H1 (cell line): ENCODE measurements around the gene ABCA5. TPM values are rescaled to one million over a fixed set of nuclear protein-coding genes. Genes with fewer than 3 reads are reported as not detected.

Source experiments
- CTCF ChIA-PET: fragments of 300-600 bp; sonication (Branson Sonifier 250); formaldehyde crosslinking; loops from one replicate; lab custom pipeline; 2021; ENCODE audit not compliant: partially characterized antibody; lab: Charles Lee
- POLR2A ChIA-PET: fragments of 300-600 bp; sonication (Branson Sonifier 250); formaldehyde crosslinking; loops from one replicate; lab custom pipeline; 2021; ENCODE audit warnings: inconsistent platforms; ENCODE audit not compliant: partially characterized antibody; lab: Charles Lee
- DNase-seq, 2 experiments: peaks; one replicate each; pipeline versions ENCODE4 v3.0.0 to v3.0.0-alpha.2; 2010 to 2022; ENCODE audit warnings: low spot score in 2 of 2, low read depth in 1 of 2, mixed read lengths in 1 of 2
- FAIRE-seq: peaks from 2 replicates; lab custom pipeline; 2011; peaks lifted over from hg19 to GRCh38; lab: Jason Lieb, UNC
- H2AFZ ChIP-seq: 2 replicates; pipeline ENCODE4 v1.8.1; 2012; ENCODE audit warnings: low read length, inconsistent platforms
- H2AK5ac ChIP-seq: 2 replicates; pipeline ENCODE4 v1.6.1; 2013; ENCODE audit warnings: low read depth, low read length
- H2BK120ac ChIP-seq: replicated peaks from 2 replicates; pipeline ENCODE3; 2013; ENCODE audit warnings: low read depth, low read length, inconsistent platforms
- H2BK12ac ChIP-seq: 2 replicates; pipeline ENCODE4 v1.6.1; 2013; ENCODE audit warnings: low read depth, low read length
- H2BK15ac ChIP-seq: 2 replicates; pipeline ENCODE4 v1.6.1; 2013; ENCODE audit warnings: low read length
- H2BK20ac ChIP-seq: 2 replicates; pipeline ENCODE4 v1.6.1; 2013; ENCODE audit warnings: low read length
- H2BK5ac ChIP-seq: 2 replicates; pipeline ENCODE4 v1.6.1; 2013; ENCODE audit warnings: low read depth, low read length
- H3K14ac ChIP-seq: 2 replicates; pipeline ENCODE4 v1.6.1; 2013; ENCODE audit warnings: inconsistent platforms; ENCODE audit not compliant: insufficient read length
- H3K18ac ChIP-seq: 2 replicates; pipeline ENCODE4 v1.6.1; 2013; ENCODE audit warnings: low read length; ENCODE audit errors: extremely low read depth
- H3K23ac ChIP-seq: 2 replicates; pipeline ENCODE4 v1.6.1; 2013; ENCODE audit warnings: inconsistent platforms; ENCODE audit not compliant: insufficient read length
- H3K23me2 ChIP-seq: 2 replicates; pipeline ENCODE4 v1.6.1; 2013; ENCODE audit warnings: low read depth, low read length
- H3K27ac ChIP-seq: 2 replicates; pipeline ENCODE4 v1.6.1; 2011; ENCODE audit warnings: low read depth, low read length, inconsistent platforms
- H3K27me3 ChIP-seq, 4 experiments: replicated peaks in 1 of 4; 1 replicate in 1 of 4; 2 replicates in 3 of 4; pipeline versions ENCODE4 v1.6.1 to v1.8.1; 2011 to 2013; ENCODE audit warnings: low read length in 3 of 4, mild to moderate bottlenecking in 3 of 4, inconsistent platforms in 2 of 4, mixed read lengths in 2 of 4, moderate library complexity in 1 of 4; ENCODE audit not compliant: control insufficient read depth in 3 of 4, insufficient read depth in 3 of 4; ENCODE audit errors: extremely low read depth in 1 of 4
- H3K36me3 ChIP-seq, 4 experiments: 2 replicates each; pipeline versions ENCODE4 v1.6.1 to v1.8.1; 2011 to 2013; ENCODE audit warnings: mild to moderate bottlenecking in 4 of 4, low read length in 3 of 4, moderate library complexity in 2 of 4, control low read depth in 1 of 4, inconsistent platforms in 1 of 4; ENCODE audit not compliant: insufficient read depth in 4 of 4, control insufficient read depth in 2 of 4
- H3K4ac ChIP-seq: replicated peaks from 2 replicates; pipeline ENCODE3; 2013; ENCODE audit warnings: low read length, low read depth, mixed read lengths, inconsistent platforms; ENCODE audit not compliant: insufficient read length
- H3K4me1 ChIP-seq, 4 experiments: replicated peaks in 1 of 4; 1 replicate in 1 of 4; 2 replicates in 3 of 4; pipeline versions ENCODE4 v1.6.1 to v1.8.1; 2011 to 2013; ENCODE audit warnings: low read length in 3 of 4, inconsistent platforms in 2 of 4, mixed read lengths in 1 of 4; ENCODE audit not compliant: insufficient read depth in 4 of 4, control insufficient read depth in 3 of 4
- H3K4me2 ChIP-seq, 2 experiments: 2 replicates each; pipeline versions ENCODE4 v1.6.1 to v1.8.1; 2011 to 2013; ENCODE audit warnings: low read depth in 2 of 2, low read length in 2 of 2, control low read depth in 1 of 2, inconsistent platforms in 1 of 2, mild to moderate bottlenecking in 1 of 2; ENCODE audit not compliant: insufficient read depth in 1 of 2
- H3K4me3 ChIP-seq, 4 experiments: fragments of 200-600, 300-600 bp in 1 of 4; sonication (generic), shearing (Covaris generic), sonication (Bioruptor Twin) in 1 of 4; 2 replicates each; pipeline versions ENCODE4 v1.5.1 to v1.8.1; 2011 to 2016; ENCODE audit warnings: low read length in 4 of 4, low read depth in 3 of 4, control low read depth in 2 of 4, inconsistent platforms in 2 of 4, mild to moderate bottlenecking in 2 of 4, mixed read lengths in 1 of 4, moderate library complexity in 1 of 4; ENCODE audit not compliant: insufficient read depth in 2 of 4; ENCODE audit errors: extremely low read depth in 1 of 4
- H3K56ac ChIP-seq: replicated peaks from 2 replicates; pipeline ENCODE3; 2013; ENCODE audit warnings: low read depth, mild to moderate bottlenecking, mixed read lengths, low read length, inconsistent platforms; ENCODE audit not compliant: insufficient read length
- H3K79me1 ChIP-seq: 2 replicates; pipeline ENCODE4 v1.6.1; 2013; ENCODE audit warnings: low read depth, low read length, control low read depth
- H3K79me2 ChIP-seq, 2 experiments: 2 replicates each; pipeline versions ENCODE4 v1.6.1 to v1.8.1; 2012 to 2013; ENCODE audit warnings: low read length in 2 of 2, mild to moderate bottlenecking in 2 of 2, inconsistent platforms in 1 of 2; ENCODE audit not compliant: insufficient read depth in 2 of 2, control insufficient read depth in 1 of 2
- H3K9ac ChIP-seq, 4 experiments: replicated peaks in 1 of 4; 1 replicate in 1 of 4; 2 replicates in 3 of 4; pipeline versions ENCODE4 v1.6.1 to v1.8.1; 2011 to 2013; ENCODE audit warnings: low read depth in 3 of 4, low read length in 3 of 4, control low read depth in 2 of 4, mild to moderate bottlenecking in 2 of 4, moderate library complexity in 2 of 4, inconsistent platforms in 1 of 4; ENCODE audit errors: extremely low read depth in 1 of 4
- H3K9me3 ChIP-seq, 2 experiments: 2 replicates each; pipeline versions ENCODE4 v1.6.1 to v1.8.1; 2012 to 2013; ENCODE audit warnings: mild to moderate bottlenecking in 2 of 2, moderate library complexity in 2 of 2, control low read depth in 1 of 2, inconsistent platforms in 1 of 2, low read depth in 1 of 2, low read length in 1 of 2, mixed read lengths in 1 of 2; ENCODE audit not compliant: insufficient read depth in 2 of 2
- H4K20me1 ChIP-seq, 2 experiments: replicated peaks in 1 of 2; 2 replicates each; pipeline versions ENCODE3 to v1.8.1; 2011 to 2013; ENCODE audit warnings: inconsistent platforms in 2 of 2, low read length in 2 of 2, mild to moderate bottlenecking in 1 of 2; ENCODE audit not compliant: insufficient read depth in 2 of 2, control insufficient read depth in 1 of 2
- H4K5ac ChIP-seq: 2 replicates; pipeline ENCODE4 v1.6.1; 2013; ENCODE audit warnings: low read length, low read depth, mixed read lengths, inconsistent platforms; ENCODE audit not compliant: insufficient read length
- H4K8ac ChIP-seq: 2 replicates; pipeline ENCODE4 v1.8.0; 2013; ENCODE audit warnings: mild to moderate bottlenecking, moderate library complexity, low read length, inconsistent platforms; ENCODE audit not compliant: insufficient read depth; ENCODE audit errors: extremely low read depth
- H4K91ac ChIP-seq: replicated peaks from 2 replicates; pipeline ENCODE3; 2013; ENCODE audit warnings: low read length, mixed read lengths, inconsistent platforms; ENCODE audit not compliant: insufficient read length
- BCL11A ChIP-seq, 2 experiments: IDR thresholded peaks; one replicate each; pipeline ENCODE4 v1.6.1; 2011; ENCODE audit warnings: low read depth in 2 of 2, low read length in 2 of 2, mild to moderate bottlenecking in 2 of 2
- CBX5 ChIP-seq: fragments of 300-800, 300-1000 bp; sonication (generic); IDR thresholded peaks from 2 replicates; pipeline ENCODE4 v1.7.1; 2016; ENCODE audit warnings: antibody characterized with exemption, low read length, low read depth
- CEBPB ChIP-seq: IDR thresholded peaks from 2 replicates; pipeline ENCODE4 v1.6.1; 2012; ENCODE audit warnings: low read depth, low read length
- JUN ChIP-seq: IDR thresholded peaks from 2 replicates; pipeline ENCODE4 v1.6.1; 2011; ENCODE audit warnings: low read depth, mild to moderate bottlenecking, improper control_type of control experiment, low read length
- NRF1 ChIP-seq: IDR thresholded peaks from 2 replicates; pipeline ENCODE4 v1.6.1; 2011; ENCODE audit warnings: mild to moderate bottlenecking, low read depth, low read length, improper control_type of control experiment
- TBP ChIP-seq: IDR thresholded peaks from 2 replicates; pipeline ENCODE4 v1.6.1; 2011; ENCODE audit warnings: low read depth, low read length, improper control_type of control experiment
- WGBS, 2 experiments: shearing (Covaris generic) in 1 of 2; methylation state at CpG; one replicate each; pipeline versions ENCODE4 v1.1.6 to v1.1.7; 2013 to 2015; ENCODE audit warnings: low lambda C conversion rate in 2 of 2, mixed read lengths in 2 of 2, inconsistent platforms in 1 of 2, low coverage in 1 of 2, missing lambda C conversion rate in 1 of 2; ENCODE audit not compliant: insufficient replicate concordance in 2 of 2, insufficient coverage in 1 of 2, insufficient read length in 1 of 2; ENCODE audit errors: extremely low coverage in 1 of 2, missing lambda C conversion rate in 1 of 2; 5-methylcytosine and 5-hydroxymethylcytosine counted together
- polyA plus RNA-seq, 7 experiments: library from polyadenylated mRNA; depleted of rRNA in 3 of 7; stranded (reverse) in 5 of 7; unstranded in 2 of 7; fragments of >200 nt in 5 of 7; fragments of 200-250 nt in 2 of 7; gene quantifications; 1 replicate in 5 of 7; 2 replicates in 1 of 7; 4 replicates in 1 of 7; pipeline versions ENCODE4 v1.2.1 to v1.2.3, GENCODE V29; 2011 to 2013; ENCODE audit warnings: missing spikeins in 2 of 7, mixed read lengths in 2 of 7
- total RNA-seq: library from RNA; stranded (reverse); fragmentation: NEBNext Ultra II Directional; extraction: Animal tissue kit (Norgen Biotek cat#: 25700); gene quantifications from 2 replicates; pipeline ENCODE4 v1.2.1, GENCODE V29; 2021
- TF ChIP-seq, protein P1 (sequence below), 3 experiments: IDR thresholded peaks; 1 replicate in 2 of 3; 2 replicates in 1 of 3; pipeline versions ENCODE4 v1.5.1 to v1.6.1; 2011; ENCODE audit warnings: low read length in 3 of 3, mild to moderate bottlenecking in 3 of 3, inconsistent platforms in 2 of 3, low read depth in 1 of 3, moderate library complexity in 1 of 3; ENCODE audit not compliant: insufficient read depth in 1 of 3; ENCODE audit errors: control extremely low read depth in 1 of 3

ABCA5 gene
- total and polyA plus RNA-seq, 2 of the 8 experiments (the other 6 are each of a cell fraction or from before 2014, with no cell fraction given): 1.3 to 4.1 TPM

DNA sequence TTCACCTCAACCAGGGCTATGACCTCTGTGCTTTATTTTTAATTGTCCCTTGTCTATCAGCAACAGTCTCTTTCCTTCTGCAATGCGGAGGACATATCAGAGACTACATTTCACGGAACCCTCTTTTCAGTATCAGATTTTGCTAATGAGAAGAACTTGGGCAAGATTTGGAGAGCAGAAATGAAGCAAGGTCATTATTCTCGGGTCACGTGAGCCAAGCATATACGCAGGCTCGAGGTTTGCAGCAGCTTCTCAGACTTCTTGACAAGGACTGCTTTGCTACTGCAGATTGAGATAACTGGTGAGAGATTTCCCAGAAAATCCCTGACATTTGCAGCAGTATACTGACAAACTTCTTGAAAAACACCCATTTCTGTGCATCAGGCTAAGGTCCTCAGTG lies 128.7 kb downstream of the ABCA5 start:
- Histone ChIP-seq H3K23ac (no peak overlapping the region), H2AFZ (no peak overlapping the region), H3K4ac (no peak overlapping the region), H3K36me3 (no peaks in the 10 kb centered on the region; a peak in 1 of 8 replicates), H3K9me3 (peaks cover 0 to 10% of the 10 kb centered on the region in 2 experiments; a peak in 1 of 4 replicates), H3K9ac (no peak overlapping the region; a peak in 1 of 7 replicates), H4K8ac (no peak overlapping the region), H4K20me1 (no peaks in the 10 kb centered on the region), H3K27ac (no peak overlapping the region), H3K79me2 (no peaks in the 10 kb centered on the region), H3K56ac (no peak overlapping the region), H3K4me2 (no peak overlapping the region), H3K79me1 (no peaks in the 10 kb centered on the region), H4K5ac (no peak overlapping the region), H3K4me3 (no peak overlapping the region), H2BK120ac (no peak overlapping the region), H2BK5ac (no peak overlapping the region), H4K91ac (no peak overlapping the region), H3K27me3 (no peaks in the 10 kb centered on the region), H2BK12ac (no peak overlapping the region), H2AK5ac (no peak overlapping the region), H3K14ac (no peak overlapping the region), H3K4me1 (no peaks in the 10 kb centered on the region), H2BK15ac (no peak overlapping the region), H3K18ac (no peak overlapping the region), H2BK20ac (no peak overlapping the region), H3K23me2 (no peaks in the 10 kb centered on the region)
- 96% methylated on average over 6 of the region's 6 CpGs; no CpG with 5 or more reads in 1 of the 2 experiments for WGBS, 2 experiments
- FAIRE-seq: no peak
- TF ChIP-seq, protein P1, sequence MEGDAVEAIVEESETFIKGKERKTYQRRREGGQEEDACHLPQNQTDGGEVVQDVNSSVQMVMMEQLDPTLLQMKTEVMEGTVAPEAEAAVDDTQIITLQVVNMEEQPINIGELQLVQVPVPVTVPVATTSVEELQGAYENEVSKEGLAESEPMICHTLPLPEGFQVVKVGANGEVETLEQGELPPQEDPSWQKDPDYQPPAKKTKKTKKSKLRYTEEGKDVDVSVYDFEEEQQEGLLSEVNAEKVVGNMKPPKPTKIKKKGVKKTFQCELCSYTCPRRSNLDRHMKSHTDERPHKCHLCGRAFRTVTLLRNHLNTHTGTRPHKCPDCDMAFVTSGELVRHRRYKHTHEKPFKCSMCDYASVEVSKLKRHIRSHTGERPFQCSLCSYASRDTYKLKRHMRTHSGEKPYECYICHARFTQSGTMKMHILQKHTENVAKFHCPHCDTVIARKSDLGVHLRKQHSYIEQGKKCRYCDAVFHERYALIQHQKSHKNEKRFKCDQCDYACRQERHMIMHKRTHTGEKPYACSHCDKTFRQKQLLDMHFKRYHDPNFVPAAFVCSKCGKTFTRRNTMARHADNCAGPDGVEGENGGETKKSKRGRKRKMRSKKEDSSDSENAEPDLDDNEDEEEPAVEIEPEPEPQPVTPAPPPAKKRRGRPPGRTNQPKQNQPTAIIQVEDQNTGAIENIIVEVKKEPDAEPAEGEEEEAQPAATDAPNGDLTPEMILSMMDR (IDR thresholded peaks at IDR 0.05; ENCODE audit: control extremely low read depth in 1 of 3, insufficient read depth in 1 of 3, low read depth in 1 of 3, low read length in 3 of 3): no peak
- TF ChIP-seq CEBPB: no peak
- no peak for TF ChIP-seq NRF1
- no peak for TF ChIP-seq TBP
- no peak for TF ChIP-seq CBX5
- no peak for TF ChIP-seq JUN
- no peak for TF ChIP-seq BCL11A (IDR thresholded peaks at IDR 0.05; ENCODE audit: low read depth in 2 of 2, low read length in 2 of 2)
- ChIA-PET POLR2A (no interaction called here), CTCF (no interaction called here)
- no peak for DNase-seq
